Right lobe of liver (tissue), 6 donors: Measurements from ENCODE around the gene USO1. TPM values are rescaled to one million over a fixed set of nuclear protein-coding genes. Genes with fewer than 3 reads are reported as not detected.

Experiments
- ATAC-seq, 4 donors: fragments of 200-7000 bp; cut with Tn5 transposase; one replicate each; pipeline ENCODE4 v1.9.1; 2020; ENCODE audit warnings: mild to moderate bottlenecking in 4 of 4, moderate library complexity in 4 of 4
- DNase-seq, 3 donors: peaks; one replicate each; pipeline ENCODE4 v3.0.0-alpha.2; 2020
- H3K27ac ChIP-seq, 3 donors: fragments of 200-600 bp; one replicate each; pipeline ENCODE4 v1.8.0; 2022
- H3K27me3 ChIP-seq, 2 donors: fragments of 200-600 bp; one replicate each; pipeline ENCODE4 v1.8.0; 2022
- H3K36me3 ChIP-seq, 4 donors: fragments of 200-600 bp; sonication (generic) in 1 of 4; one replicate each; pipeline versions ENCODE4 v1.5.1 to v1.8.0; 2017 to 2022; ENCODE audit warnings: control low read depth in 1 of 4
- H3K4me1 ChIP-seq, 4 donors: fragments of 200-600 bp; sonication (generic) in 1 of 4; one replicate each; pipeline versions ENCODE4 v1.5.1 to v1.8.0; 2017 to 2022; ENCODE audit warnings: control low read depth in 1 of 4
- H3K4me3 ChIP-seq, 3 donors: fragments of 200-600 bp; one replicate each; pipeline ENCODE4 v1.8.0; 2022
- H3K9me3 ChIP-seq, 4 donors: fragments of 200-600 bp; sonication (generic) in 1 of 4; one replicate each; pipeline versions ENCODE4 v1.5.1 to v1.8.0; 2017 to 2022; ENCODE audit warnings: control low read depth in 1 of 4
- CTCF ChIP-seq, 4 donors: fragments of 200-600 bp in 3 of 4; fragments of 450-650 bp in 1 of 4; IDR thresholded peaks; one replicate each; pipeline versions ENCODE4 v1.5.1 to v1.8.0; 2016 to 2022; ENCODE audit warnings: antibody characterized with exemption in 4 of 4, mild to moderate bottlenecking in 2 of 4
- POLR2A ChIP-seq: fragments of 450-650 bp; IDR thresholded peaks from one replicate; pipeline ENCODE4 v1.6.1; 2017; ENCODE audit warnings: antibody characterized with exemption, mild to moderate bottlenecking
- WGBS: methylation state at CpG from one replicate; pipeline ENCODE4 v1.1.6; 2018; ENCODE audit warnings: low coverage, low lambda C conversion rate; ENCODE audit not compliant: insufficient coverage; ENCODE audit errors: missing lambda C conversion rate; 5-methylcytosine and 5-hydroxymethylcytosine counted together
- intact Hi-C, 2 donors: fragments of 100-400 bp; cut with DNase I; formaldehyde crosslinking; loops; one replicate each; pipeline versions ENCODE4 v1.11.2 to v1.14.1; 2022
- total RNA-seq, 6 experiments: library from RNA; depleted of rRNA in 2 of 6; stranded (reverse); fragments of >200 nt in 2 of 6; fragmentation: NEBNext Ultra II Directional in 3 of 6; extraction: Animal tissue kit (Norgen Biotek cat#: 25700) in 3 of 6; gene quantifications; one replicate each; pipeline versions ENCODE4 v1.1.0 to v1.2.4, GENCODE V29; 2016 to 2023
- donor health status: DM: no; HTN: yes; CAD: no.
- donor health status: DM: no; HTN: no; CAD: no.
- donor health status: DM: no; HTN: no; CAD: no.
- donor health status: DM: no; HTN: yes; CAD: no.
- donor health status: DM: no; HTN: yes; CAD: no.

Gene USO1
- total RNA-seq, 6 experiments from 2014 or later = 43.7 to 64.0 (median 49.4) TPM

GRCh38 chr4:75699299-75699698 is 25.1 kb upstream of the USO1 start:
- no peaks in the 10 kb centered on the region for H3K36me3 ChIP-seq
- DNase-seq = no peak
- intact Hi-C loops = no loop called here
- no peaks in the 10 kb centered on the region for H3K9me3 ChIP-seq
- 0% methylated on average over 1 of the region's 1 CpG for WGBS
- TF ChIP-seq CTCF (IDR thresholded peaks at IDR 0.05) (no peak), POLR2A (no peak)
- H3K4me1 ChIP-seq = peaks cover 0 to 37% (median 14%) of the 10 kb centered on the region in 4 donors
- ATAC-seq = no peak
- no peaks in the 10 kb centered on the region for H3K27me3 ChIP-seq
- H3K4me3 ChIP-seq = no peak overlapping the region
- H3K27ac ChIP-seq = no peak overlapping the region

GRCh38 chr4:75702919-75703411 is 21.4 kb upstream of the USO1 start:
- DNase-seq = peak in 1 of 3 donors; percentile 63
- H3K4me1 ChIP-seq = peaks cover 0 to 37% (median 14%) of the 10 kb centered on the region in 4 donors
- 20% methylated on average over 3 of the region's 4 CpGs for WGBS
- H3K27me3 ChIP-seq = no peaks in the 10 kb centered on the region
- intact Hi-C loops = no loop called here
- H3K9me3 ChIP-seq = no peaks in the 10 kb centered on the region
- H3K27ac ChIP-seq = peak overlapping the region in 2 of 3 donors; percentile 23 to 66
- H3K4me3 ChIP-seq = peak overlapping the region in 1 of 3 donors; percentile 27
- H3K36me3 ChIP-seq = no peaks in the 10 kb centered on the region
- ATAC-seq = peak; percentile 93 to 96 (median 94)
- no peak for TF ChIP-seq CTCF (IDR thresholded peaks at IDR 0.05)
- TF ChIP-seq POLR2A = peak; percentile 78

GRCh38 chr4:75705198-75705977 is 19.0 kb upstream of the USO1 start:
- no peaks in the 10 kb centered on the region for H3K36me3 ChIP-seq
- H3K9me3 ChIP-seq = no peaks in the 10 kb centered on the region
- H3K27me3 ChIP-seq = no peaks in the 10 kb centered on the region
- intact Hi-C loops = no loop called here
- H3K4me1 ChIP-seq = peaks cover 0 to 35% (median 16%) of the 10 kb centered on the region in 4 donors
- TF ChIP-seq POLR2A = no peak
- TF ChIP-seq CTCF (IDR thresholded peaks at IDR 0.05) = no peak
- ATAC-seq = no peak
- no peak overlapping the region for H3K27ac ChIP-seq
- no peak for DNase-seq
- 94% methylated on average over 5 of the region's 6 CpGs for WGBS
- no peak overlapping the region for H3K4me3 ChIP-seq

GRCh38 chr4:75708218-75708691 is 16.1 kb upstream of the USO1 start:
- no peaks in the 10 kb centered on the region for H3K36me3 ChIP-seq
- ATAC-seq (peak; percentile 33 to 76 (median 54)), DNase-seq (no peak)
- H3K27me3 ChIP-seq = no peaks in the 10 kb centered on the region
- no peak overlapping the region for H3K4me3 ChIP-seq
- H3K4me1 ChIP-seq = peaks cover 0 to 17% (median 7%) of the 10 kb centered on the region in 4 donors
- intact Hi-C loops = no loop called here
- TF ChIP-seq POLR2A = no peak
- peak; percentile 24 to 59 (median 36) for TF ChIP-seq CTCF (IDR thresholded peaks at IDR 0.05)
- H3K9me3 ChIP-seq = no peaks in the 10 kb centered on the region
- 75% methylated on average over 3 of the region's 3 CpGs for WGBS
- no peak overlapping the region for H3K27ac ChIP-seq
